Activated CD8-positive, alpha-beta memory T cell treated with anti-CD3 and anti-CD28 coated beads for 24 hours (primary cell): ENCODE measurements around the gene MYF6.
"Not testable (repeated sequence)": the region's sequence is repeated elsewhere in the genome, so short reads cannot be mapped to it uniquely, and the experiment has no call there.

Experiments
- DNase-seq: peaks from one replicate; pipeline ENCODE4 v3.0.0-alpha.2; 2020

Gene MYF6

DNA sequence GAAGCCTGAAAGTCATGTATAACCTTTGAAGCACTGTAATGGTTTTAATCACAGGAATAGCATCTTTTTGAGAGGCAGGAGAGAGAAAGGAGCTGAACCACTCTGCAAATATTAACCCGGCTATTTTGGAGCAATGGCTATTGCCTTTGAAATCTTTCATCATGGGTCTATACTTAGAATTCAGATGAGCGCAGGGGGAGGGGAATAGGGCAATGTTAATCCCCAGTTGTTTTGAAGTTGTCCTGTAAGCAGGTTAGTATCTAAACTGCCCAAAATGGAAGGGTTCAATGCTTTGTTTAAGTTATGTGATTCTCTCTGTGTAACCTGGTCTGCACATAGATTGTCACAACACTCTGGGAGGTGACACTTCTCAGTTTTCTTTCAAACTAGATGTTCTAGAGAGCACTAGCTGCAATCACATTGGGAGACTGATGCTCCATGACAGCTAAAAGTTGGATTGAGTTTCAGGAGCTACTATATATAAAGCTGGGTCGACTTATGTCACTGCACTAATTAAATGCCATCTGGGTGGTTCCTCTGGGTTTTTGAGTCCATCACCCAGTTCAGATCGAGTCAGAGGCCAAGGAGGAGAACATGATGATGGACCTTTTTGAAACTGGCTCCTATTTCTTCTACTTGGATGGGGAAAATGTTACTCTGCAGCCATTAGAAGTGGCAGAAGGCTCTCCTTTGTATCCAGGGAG is at the start of gene MYF6:
Gene MYF6, plus strand, starts transcription at position 509 of the 704 bp plus-strand sequence. Its CDS starts 86 bp downstream, at position 595.
- no peak for DNase-seq

DNA sequence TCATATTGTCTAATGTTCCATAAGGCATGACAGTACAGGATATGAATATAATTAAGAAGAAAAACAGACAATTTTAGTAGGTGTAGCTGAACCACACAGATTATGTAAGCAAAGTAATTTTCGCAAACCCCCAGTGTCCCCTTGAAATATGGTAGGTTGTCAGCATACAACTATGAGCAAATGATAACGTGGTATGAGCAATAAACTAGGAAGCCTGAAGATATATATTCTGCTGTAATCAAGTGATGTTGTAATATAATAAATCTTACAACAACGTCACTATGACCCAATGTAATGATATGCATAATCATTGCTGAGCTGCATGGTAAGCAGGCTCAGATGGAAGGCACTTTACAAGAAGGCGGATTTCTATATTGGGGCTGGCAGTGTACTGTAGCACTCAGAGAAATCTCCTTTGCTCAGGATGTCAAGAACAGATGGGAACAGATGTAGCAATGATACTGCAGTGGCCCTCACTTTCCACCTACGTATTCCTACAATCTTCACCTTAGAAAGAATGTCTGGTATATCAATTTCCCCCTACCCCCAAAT is 47.8 kb upstream of the MYF6 start:
- no peak for DNase-seq

DNA sequence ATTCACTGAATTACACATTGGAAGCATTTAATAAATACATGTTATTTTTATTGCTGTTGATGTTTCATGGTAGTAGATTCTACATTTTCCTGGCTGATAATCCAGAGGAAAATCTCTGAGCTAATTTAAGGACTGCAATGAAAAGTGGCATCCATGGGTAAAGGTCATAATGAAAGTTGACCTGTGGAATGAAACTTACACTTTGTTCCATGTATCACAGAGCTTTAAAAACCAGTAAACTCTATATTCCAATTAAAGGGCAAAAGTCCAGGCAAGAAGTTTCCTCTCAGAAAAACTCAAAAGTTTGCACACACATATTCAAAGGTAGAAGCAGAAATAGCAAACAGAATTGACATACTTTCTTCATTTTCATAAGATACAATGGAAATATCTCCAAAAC is 44.8 kb upstream of the MYF6 start:
- no peak for DNase-seq

DNA sequence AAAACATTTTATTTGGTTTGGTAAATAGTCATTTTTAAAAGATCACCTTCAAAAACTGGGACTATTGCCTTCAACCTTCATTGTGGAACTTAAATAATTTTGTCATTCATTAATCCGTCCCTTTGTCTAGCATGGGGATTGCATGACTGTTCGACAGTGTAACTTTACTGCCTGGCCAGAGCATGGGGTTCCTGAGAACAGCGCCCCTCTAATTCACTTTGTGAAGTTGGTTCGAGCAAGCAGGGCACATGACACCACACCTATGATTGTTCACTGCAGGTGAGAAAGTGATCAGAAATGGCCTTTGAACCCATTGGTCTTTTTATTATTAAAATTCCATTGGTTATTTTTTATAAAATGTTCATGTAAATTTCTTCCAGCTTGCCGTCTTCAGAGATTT is 37.2 kb upstream of the MYF6 start:
- no peak for DNase-seq

DNA sequence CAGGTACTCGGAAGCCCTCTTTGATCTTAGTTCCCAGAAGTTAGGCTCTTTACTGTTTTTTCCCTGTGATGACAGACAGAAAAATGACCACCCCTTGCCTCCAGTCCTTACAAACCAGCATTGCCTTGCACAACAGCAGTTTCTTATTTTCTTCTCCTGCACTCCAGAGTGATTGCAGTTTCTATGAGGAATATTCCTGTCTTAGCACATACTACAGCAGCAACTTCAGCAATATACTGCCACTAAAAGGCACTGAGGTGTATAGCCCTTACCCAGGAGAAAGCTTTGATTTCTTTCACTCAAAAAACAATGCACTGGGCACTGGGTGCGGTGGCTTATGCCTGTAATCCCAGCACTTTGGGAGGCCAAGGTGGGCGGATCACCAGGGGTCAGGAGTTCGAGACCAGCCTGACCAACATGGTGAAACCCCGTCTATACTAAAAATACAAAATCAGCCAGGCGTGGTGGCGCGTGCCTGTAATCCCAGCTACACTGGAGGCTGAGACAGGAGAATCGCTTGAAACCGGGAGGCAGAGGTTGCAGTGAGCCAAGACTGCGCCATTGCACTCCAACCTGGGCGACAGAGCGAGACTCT is 31.3 kb upstream of the MYF6 start:
- DNase-seq = not testable (repeated sequence)

DNA sequence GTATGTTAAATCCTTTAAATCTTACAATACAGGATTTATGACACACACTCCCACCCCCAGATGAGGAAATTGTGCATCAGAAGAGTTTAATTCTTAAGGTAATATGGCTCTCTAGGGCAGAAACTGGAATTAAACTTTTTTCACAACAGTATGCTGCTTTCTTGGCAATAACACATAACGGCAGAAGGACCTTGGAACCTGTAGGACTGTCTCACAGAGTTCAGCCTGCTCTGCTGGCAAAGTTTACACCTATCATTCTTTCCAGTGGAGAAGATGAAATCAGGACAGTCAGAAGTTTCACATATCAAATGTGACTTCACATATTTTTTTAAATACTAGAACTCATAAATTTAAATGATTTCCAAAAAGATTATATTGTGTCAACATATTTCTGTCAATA is 30.6 kb upstream of the MYF6 start:
- DNase-seq = no peak

DNA sequence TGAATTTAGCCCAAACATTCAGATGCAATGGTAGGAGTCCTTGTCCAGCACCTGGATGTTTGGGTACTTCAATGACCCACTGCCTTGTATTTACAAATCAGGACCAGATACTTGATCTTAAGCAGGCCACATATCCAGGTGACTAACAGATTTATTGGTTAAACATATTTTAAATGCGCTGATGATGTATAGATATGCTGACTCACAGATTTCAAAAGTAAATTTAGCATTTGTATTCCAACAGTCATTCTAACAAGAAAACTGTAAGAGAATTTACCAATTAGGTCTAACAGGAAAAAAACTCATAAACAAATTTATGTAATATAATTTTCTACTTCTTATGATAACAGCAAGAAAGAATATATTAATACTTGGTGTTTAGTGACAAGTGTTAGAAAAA is 29.4 kb upstream of the MYF6 start:
- DNase-seq = no peak

DNA sequence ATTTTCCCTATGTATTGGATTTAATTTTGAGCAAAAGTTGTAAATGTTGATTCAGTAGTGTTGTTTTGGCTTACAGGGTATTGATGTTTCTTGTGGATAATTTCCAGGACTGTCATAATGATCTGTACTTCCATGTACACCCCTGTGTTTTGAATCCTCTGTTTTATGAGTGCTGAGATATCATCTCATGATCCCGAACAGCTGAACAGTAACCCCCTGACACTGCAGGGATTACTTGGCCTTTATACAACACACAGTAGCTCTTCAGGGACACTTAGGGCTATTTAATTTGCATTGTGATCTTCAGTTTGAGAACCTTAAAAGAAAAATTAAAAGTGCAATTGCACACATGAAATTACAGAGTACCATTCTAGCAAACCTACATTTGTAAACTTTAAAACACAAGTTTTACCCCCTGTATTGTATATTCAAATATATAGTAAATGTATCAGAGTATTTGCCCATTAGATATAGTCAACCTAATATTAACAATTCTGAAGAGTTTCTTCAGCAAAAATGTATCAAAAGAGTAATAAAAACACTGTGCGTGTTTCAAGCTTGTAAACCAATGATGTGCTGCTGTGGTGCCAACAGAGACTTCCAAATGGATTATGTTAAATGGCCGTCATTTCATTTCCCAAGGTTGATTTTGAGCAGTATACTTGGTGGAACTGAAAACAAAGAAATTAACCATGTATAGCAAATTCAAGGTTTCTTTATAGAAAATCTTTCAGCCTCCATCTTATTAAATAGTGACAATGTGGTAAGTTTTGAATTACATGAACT is 27.9 kb upstream of the MYF6 start:
- DNase-seq = no peak

DNA sequence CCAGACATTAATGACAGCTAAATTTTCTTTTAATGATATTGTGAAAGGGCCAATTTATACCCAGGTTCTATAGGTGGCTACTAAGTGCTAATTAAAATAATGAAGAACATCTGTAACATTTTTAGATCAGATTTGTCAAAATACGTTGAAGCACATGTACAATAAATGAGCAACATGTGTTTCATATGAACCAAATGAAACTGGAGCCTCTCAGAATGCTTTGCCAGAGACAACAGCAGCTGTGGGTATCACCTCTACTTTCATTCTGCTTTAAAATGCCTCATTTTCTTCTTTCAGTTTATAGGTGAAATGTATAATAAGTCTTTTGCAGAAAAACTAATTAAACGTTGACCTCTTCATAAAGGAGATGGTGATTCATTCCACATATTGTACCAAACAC is 26.1 kb upstream of the MYF6 start:
- DNase-seq = no peak

DNA sequence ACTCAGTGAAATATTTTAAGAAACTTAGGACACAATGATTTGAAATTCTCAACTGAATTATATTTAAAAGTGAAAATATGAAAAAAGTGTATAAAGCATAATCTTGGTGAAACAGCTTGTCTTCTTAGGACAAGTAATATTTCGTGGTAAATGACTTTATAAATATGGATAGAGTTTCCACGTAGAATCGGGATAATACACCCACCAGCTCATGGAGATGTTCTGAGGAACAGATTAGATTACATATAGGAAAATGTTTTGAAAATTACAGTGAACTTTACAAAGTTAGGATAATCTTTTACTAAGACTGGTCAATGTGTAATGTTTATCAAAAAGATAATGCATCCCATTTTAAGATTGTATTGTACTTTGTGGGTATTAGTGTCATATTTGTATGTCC is 25.6 kb upstream of the MYF6 start:
- no peak for DNase-seq

DNA sequence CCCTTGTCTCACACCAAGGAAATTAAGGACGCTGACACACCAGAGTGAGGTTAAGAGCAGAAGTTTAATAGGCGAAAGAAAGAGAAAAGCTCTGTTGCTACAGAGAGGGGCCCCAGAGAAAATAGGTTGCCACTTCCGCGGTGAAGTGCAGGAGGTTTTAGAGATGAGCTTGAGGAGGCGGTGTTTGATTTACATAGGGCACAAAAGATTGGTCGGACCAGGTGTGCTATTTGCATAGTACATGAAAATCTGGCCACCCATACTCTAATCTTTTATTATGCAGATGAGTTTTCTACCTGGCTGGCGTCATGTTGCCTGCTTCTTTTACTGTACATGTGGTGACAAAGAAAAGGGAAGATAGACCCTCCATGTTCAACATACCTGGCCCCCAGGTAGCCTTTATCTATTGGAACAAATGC is 23.3 kb upstream of the MYF6 start:
- no peak for DNase-seq

DNA sequence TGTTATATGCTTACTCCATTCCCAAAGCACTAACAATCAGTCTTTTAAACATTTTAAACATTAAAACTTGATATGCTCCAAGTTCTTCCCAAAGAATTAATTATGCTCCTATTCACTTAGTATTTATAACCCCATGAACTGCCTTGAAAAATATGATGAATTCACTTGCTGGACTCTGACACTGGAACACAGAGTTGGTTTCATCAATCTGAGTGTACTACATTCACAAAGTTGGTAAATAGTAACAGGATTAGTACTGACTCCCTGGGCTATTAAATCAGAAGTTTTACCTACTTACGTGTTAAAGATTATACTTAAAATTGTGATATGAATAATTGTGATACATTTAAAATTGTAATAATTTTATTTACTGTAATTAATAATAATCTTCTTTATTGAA is 17.3 kb upstream of the MYF6 start:
- no peak for DNase-seq

DNA sequence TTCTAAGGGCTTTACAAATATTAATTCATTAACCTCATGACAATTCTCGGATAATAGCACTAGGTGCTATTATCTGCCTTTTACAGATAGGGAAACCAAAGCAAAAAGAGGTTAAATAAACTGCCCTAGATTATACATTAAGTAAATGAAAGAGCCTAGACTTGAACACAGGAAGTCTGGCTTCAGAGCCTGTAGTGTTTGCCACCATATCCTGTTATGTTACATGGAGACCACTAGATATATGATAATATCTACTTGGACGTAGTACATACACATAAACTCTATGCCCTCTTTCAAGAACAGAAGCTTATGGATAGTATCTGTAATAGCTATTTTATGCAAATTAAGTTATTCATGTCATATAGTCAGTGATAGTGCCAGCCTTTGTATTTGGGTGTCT is 16.9 kb upstream of the MYF6 start:
- no peak for DNase-seq

DNA sequence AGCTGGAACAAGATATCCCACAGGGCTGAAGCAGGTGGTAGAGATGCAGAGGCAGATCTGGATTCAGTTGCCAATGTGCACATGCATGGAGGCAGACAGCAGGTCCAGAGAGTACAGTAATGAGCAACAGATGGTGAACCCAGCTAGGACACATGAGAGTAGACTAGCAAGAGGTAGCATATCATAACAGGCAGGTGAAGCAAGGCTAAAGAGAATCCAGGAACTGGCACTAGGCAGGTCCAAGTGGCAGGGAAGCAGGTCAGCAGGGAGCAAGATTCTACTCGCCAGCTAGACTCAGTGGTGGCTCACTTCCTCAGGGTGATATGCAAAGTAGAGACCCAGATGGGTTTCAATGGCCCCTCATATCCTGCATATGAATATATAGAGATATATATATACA is 15.3 kb upstream of the MYF6 start:
- no peak for DNase-seq

DNA sequence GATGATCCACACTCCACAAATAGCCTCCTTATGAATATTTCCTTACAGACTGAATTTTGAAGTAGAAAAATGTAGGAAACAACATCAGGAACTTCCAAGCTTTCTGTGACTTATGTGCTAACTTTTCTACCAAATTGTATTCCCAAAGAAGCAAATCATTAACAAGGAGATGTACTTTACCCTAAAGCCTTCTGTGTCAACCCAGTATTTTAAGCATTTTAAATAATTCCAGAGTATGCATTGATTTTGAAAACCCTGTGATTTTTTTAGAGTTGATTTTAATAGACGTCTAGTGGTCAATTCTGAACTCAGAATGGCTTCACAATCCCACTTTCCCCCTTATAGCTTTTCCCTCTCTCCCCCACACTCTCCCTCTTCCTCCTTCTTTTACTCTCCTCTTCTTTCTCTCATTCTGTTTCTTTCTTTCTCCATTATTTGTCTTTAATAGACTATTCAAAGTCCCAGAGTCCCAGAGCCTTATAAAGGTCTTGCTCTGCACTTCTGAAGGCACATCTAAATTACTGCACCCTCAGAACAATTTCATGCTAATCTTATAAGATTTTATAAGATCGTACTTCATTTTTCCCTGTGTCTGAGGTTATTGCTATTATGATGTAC is 10.1 kb upstream of the MYF6 start:
- no peak for DNase-seq

DNA sequence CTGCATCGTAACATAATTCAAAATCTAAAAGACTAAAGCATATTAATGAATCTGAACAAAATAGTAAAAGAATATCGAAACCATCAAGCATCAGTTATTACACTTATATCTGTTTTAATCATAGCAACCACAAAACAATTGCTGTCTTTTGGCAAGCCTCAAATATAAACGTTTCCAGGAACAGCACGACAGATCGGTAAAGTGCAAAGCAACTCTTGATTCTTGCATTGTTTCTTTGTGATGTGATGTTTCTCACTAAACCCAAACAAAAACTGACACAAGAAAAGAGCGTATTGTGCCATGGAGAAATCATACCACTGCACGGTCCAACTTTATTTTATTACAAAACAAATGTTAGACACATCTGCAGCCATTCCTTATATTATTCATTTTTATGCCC is 9.2 kb upstream of the MYF6 start:
- DNase-seq = no peak

DNA sequence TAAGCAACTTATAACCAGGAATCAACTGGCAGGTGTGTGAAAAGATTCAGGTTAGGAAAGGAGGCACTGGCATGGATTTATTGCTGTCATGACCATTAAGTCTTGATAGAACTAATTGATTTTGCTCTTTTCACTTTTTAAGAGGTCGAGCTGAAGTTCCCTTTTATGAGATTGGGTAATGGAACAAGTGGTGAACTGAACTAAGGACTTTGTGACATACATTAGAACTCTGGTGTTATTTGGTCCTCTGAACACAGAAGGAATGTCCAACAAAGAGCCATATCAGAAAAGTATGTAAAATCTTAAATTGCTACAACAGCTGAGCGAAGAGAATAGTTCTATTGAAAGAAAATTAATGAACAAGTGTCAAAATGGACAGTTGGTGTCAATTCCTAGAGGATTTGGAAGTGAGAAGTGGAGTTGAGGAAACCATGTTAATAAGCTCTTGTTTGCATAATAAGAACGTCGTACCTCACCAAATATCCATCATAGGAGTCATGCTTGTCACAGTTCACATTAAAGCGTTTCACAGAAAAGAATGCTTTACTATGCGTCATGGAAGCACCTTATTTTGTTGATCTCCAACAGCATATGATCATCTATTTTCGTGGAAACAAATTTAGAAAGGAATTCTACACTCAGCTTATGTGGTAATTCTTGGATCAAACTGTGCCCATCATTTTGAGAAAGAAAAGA is 8.4 kb upstream of the MYF6 start:
- DNase-seq = no peak

DNA sequence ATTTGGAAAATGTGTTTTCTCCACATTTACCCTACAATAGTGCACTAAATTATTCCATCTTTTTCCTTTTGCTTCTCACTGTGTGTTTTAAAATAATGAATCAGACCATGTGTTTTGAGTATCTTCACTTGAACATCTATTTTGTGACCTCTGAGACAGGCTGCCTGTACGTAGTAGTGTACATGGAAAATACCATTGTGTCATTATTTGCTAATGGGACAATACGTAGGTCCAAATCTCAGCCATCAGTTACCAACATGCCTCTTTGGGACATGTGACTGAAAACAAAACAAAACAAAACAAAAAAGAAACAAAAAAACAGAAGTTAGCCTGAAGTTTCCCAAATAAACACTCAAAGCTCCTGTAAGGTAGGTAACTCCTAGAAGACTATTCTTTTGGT is 7.1 kb upstream of the MYF6 start:
- no peak for DNase-seq

DNA sequence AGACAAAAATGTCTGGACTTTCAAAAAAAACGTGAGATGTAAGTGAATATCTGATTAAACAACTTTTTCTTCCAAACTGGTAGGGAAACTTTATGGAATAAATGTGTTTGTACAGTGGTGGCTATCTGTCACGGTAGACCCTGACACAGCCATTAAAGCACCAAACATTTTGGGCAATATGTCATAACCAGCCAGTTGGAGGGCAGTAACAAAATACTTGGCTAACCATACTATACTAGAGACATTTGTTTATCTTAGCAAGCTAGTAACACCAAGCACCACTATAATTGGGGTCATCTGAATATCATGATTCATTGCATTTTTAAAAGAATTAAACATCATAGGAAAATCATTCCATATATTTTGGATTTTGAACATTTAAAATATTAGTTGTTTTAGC is 6.0 kb upstream of the MYF6 start:
- no peak for DNase-seq

DNA sequence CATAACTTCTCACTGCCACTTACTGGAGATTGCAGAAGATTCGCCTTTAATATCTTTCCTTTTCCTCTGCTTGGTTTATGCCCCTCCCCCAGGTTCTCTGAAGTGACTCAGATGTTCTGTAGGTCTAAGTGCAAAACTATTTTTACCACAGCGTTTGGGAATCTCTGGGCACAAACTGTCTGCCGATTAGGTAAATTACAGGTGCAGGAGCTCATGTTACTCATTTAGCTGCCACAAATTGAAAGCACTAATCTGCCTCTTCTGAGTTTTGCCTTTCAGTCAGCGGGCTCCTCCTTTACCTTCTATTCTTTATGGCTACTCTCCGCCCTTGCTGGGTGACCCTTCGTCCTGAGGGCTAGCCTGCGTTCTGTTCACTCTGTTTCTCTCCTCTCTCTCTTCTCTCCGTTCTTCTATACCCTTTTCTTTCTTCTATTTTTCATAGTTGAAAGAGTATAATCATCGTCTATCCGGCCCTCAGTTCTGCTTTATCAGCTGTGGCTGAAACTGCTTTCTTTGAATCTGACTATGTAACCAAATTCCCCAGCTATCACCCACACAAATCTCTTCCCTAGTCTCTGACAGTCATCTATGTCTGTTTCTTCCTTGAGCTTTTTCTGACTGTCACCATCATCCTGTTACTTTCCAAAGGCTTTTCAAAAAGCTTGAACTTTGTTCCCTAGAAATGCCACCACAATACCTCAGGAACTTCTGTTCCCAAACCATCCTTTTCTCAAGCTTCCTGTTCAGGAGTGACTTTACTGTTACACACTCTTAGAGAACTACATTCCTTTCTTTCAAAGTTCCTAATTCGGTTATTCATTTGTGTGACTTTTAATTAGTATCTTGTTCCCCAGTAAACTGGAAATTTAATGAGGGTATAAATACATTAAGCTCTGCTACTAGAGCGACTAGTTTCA is 4.3 kb upstream of the MYF6 start:
- DNase-seq = no peak

DNA sequence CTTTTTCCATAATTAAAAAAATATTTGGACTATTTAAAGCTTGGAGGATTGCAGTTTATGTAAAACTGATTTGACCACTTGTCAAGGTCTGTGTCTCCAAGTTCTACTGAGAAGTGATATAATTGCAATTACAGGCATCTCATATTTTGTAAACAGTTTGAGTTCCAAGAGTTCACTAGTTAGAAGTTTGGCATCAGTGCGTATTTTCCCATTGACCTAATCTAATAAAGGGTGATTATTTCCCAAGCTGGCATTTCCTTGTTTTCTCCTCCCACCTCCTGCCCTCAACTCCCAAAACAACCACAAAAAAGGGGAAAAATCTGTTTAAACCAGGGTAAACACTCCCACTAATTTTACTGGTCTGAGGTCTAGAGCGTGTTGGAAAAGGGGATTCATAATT is 3.0 kb upstream of the MYF6 start:
- DNase-seq = no peak

DNA sequence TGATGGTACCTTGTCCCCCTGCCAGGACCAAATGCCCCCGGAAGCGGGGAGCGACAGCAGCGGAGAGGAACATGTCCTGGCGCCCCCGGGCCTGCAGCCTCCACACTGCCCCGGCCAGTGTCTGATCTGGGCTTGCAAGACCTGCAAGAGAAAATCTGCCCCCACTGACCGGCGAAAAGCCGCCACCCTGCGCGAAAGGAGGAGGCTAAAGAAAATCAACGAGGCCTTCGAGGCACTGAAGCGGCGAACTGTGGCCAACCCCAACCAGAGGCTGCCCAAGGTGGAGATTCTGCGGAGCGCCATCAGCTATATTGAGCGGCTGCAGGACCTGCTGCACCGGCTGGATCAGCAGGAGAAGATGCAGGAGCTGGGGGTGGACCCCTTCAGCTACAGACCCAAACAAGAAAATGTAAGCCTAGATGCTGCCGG is 410 bp downstream of the MYF6 start:
- no peak for DNase-seq
